IPS-18a (cell line): ENCODE measurements around the gene GPR78.

Source experiments
- H3K27ac ChIP-seq: one replicate; pipeline ENCODE4 v1.5.1; 2013; ENCODE audit warnings: low read length
- H3K27me3 ChIP-seq: one replicate; pipeline ENCODE4 v1.6.1; 2013; ENCODE audit warnings: mild to moderate bottlenecking, low read length; ENCODE audit not compliant: control insufficient read depth, insufficient read depth
- H3K36me3 ChIP-seq: one replicate; pipeline ENCODE4 v1.6.1; 2013; ENCODE audit warnings: low read depth, low read length; ENCODE audit not compliant: control insufficient read depth
- H3K4me1 ChIP-seq: one replicate; pipeline ENCODE4 v1.6.1; 2013; ENCODE audit warnings: low read depth, low read length; ENCODE audit not compliant: control insufficient read depth
- H3K4me3 ChIP-seq: one replicate; pipeline ENCODE4 v1.5.1; 2013; ENCODE audit warnings: low read length
- H3K9ac ChIP-seq: one replicate; pipeline ENCODE4 v1.6.1; 2013; ENCODE audit warnings: mild to moderate bottlenecking, low read length, moderate library complexity
- H3K9me3 ChIP-seq: one replicate; pipeline ENCODE4 v1.6.1; 2013; ENCODE audit warnings: low read depth, low read length; ENCODE audit not compliant: control insufficient read depth

The GPR78 gene

GRCh38 chr4:8540586-8540985 is 39.6 kb upstream of the GPR78 start:
- Histone ChIP-seq H3K4me1 (no peaks in the 10 kb centered on the region), H3K9ac (no peak overlapping the region), H3K27ac (no peak overlapping the region), H3K9me3 (no peaks in the 10 kb centered on the region), H3K4me3 (no peak overlapping the region), H3K36me3 (no peaks in the 10 kb centered on the region), H3K27me3 (no peaks in the 10 kb centered on the region)

- H3K27ac ChIP-seq = no peak overlapping the region
- H3K4me3 ChIP-seq = no peak overlapping the region
- no peaks in the 10 kb centered on the region for H3K9me3 ChIP-seq
- no peaks in the 10 kb centered on the region for H3K4me1 ChIP-seq
- H3K9ac ChIP-seq = no peak overlapping the region
- H3K27me3 ChIP-seq = no peaks in the 10 kb centered on the region
- H3K36me3 ChIP-seq = no peaks in the 10 kb centered on the region
These were observed 39.2 kb upstream of the GPR78 start for GRCh38 chr4:8540991-8541390.

- H3K9ac ChIP-seq = no peak overlapping the region
- peaks cover under 1% of the 10 kb centered on the region for H3K4me1 ChIP-seq
- H3K36me3 ChIP-seq = no peaks in the 10 kb centered on the region
- H3K27me3 ChIP-seq = no peaks in the 10 kb centered on the region
- H3K9me3 ChIP-seq = no peaks in the 10 kb centered on the region
- no peak overlapping the region for H3K27ac ChIP-seq
- H3K4me3 ChIP-seq = no peak overlapping the region
These were observed 38.0 kb upstream of the GPR78 start for GRCh38 chr4:8541981-8542715.

GRCh38 chr4:8542776-8543525 is 37.2 kb upstream of the GPR78 start:
- no peak overlapping the region for H3K9ac ChIP-seq
- no peak overlapping the region for H3K4me3 ChIP-seq
- H3K27ac ChIP-seq = no peak overlapping the region
- no peaks in the 10 kb centered on the region for H3K36me3 ChIP-seq
- peaks cover 4% of the 10 kb centered on the region for H3K4me1 ChIP-seq
- no peaks in the 10 kb centered on the region for H3K27me3 ChIP-seq
- H3K9me3 ChIP-seq = no peaks in the 10 kb centered on the region

- peaks cover 4% of the 10 kb centered on the region for H3K4me1 ChIP-seq
- H3K36me3 ChIP-seq = no peaks in the 10 kb centered on the region
- no peak overlapping the region for H3K4me3 ChIP-seq
- no peak overlapping the region for H3K9ac ChIP-seq
- no peak overlapping the region for H3K27ac ChIP-seq
- no peaks in the 10 kb centered on the region for H3K27me3 ChIP-seq
- H3K9me3 ChIP-seq = no peaks in the 10 kb centered on the region
These were observed 36.6 kb upstream of the GPR78 start for GRCh38 chr4:8543623-8544022.

- H3K9me3 ChIP-seq = no peaks in the 10 kb centered on the region
- no peaks in the 10 kb centered on the region for H3K36me3 ChIP-seq
- no peak overlapping the region for H3K27ac ChIP-seq
- no peak overlapping the region for H3K4me3 ChIP-seq
- peaks cover 4% of the 10 kb centered on the region for H3K4me1 ChIP-seq
- no peak overlapping the region for H3K9ac ChIP-seq
- H3K27me3 ChIP-seq = no peaks in the 10 kb centered on the region
These were observed 35.9 kb upstream of the GPR78 start for GRCh38 chr4:8544282-8544681.

GRCh38 chr4:8544741-8545438 is 35.3 kb upstream of the GPR78 start:
- Histone ChIP-seq H3K9me3 (no peaks in the 10 kb centered on the region), H3K27ac (no peak overlapping the region), H3K36me3 (no peaks in the 10 kb centered on the region), H3K4me1 (peaks cover 4% of the 10 kb centered on the region), H3K9ac (no peak overlapping the region), H3K4me3 (no peak overlapping the region), H3K27me3 (no peaks in the 10 kb centered on the region)

GRCh38 chr4:8545439-8545765 is 34.8 kb upstream of the GPR78 start:
- H3K9ac ChIP-seq = no peak overlapping the region
- H3K27me3 ChIP-seq = no peaks in the 10 kb centered on the region
- no peak overlapping the region for H3K27ac ChIP-seq
- peaks cover 4% of the 10 kb centered on the region for H3K4me1 ChIP-seq
- H3K4me3 ChIP-seq = no peak overlapping the region
- H3K9me3 ChIP-seq = no peaks in the 10 kb centered on the region
- H3K36me3 ChIP-seq = no peaks in the 10 kb centered on the region

- Histone ChIP-seq H3K4me1 (peaks cover 4% of the 10 kb centered on the region), H3K36me3 (no peaks in the 10 kb centered on the region), H3K9me3 (no peaks in the 10 kb centered on the region), H3K27me3 (no peaks in the 10 kb centered on the region), H3K27ac (no peak overlapping the region), H3K9ac (no peak overlapping the region), H3K4me3 (no peak overlapping the region)
These were observed 33.5 kb upstream of the GPR78 start for GRCh38 chr4:8546766-8547107.

- Histone ChIP-seq H3K36me3 (no peaks in the 10 kb centered on the region), H3K9me3 (no peaks in the 10 kb centered on the region), H3K27ac (no peak overlapping the region), H3K9ac (no peak overlapping the region), H3K4me1 (peaks cover 4% of the 10 kb centered on the region), H3K4me3 (no peak overlapping the region), H3K27me3 (no peaks in the 10 kb centered on the region)
These were observed 32.9 kb upstream of the GPR78 start for GRCh38 chr4:8547108-8547911.
